Ishikawa (cell line): Measurements from ENCODE around the gene KDM1A.

ENCODE experiments used
- CEBPB ChIP-seq: IDR thresholded peaks from 2 replicates; pipeline ENCODE4 v1.6.1; 2012
- CREB1 ChIP-seq: IDR thresholded peaks from 2 replicates; pipeline ENCODE4 v1.6.1; 2012; ENCODE audit warnings: low read depth
- EGR1 ChIP-seq: IDR thresholded peaks from 2 replicates; pipeline ENCODE4 v1.6.1; 2012
- EP300 ChIP-seq: IDR thresholded peaks from 2 replicates; pipeline ENCODE4 v1.6.1; 2012; ENCODE audit warnings: borderline replicate concordance
- FOXM1 ChIP-seq: IDR thresholded peaks from 2 replicates; pipeline ENCODE4 v1.6.1; 2012; ENCODE audit warnings: low read depth, borderline replicate concordance
- MAX ChIP-seq: IDR thresholded peaks from 2 replicates; pipeline ENCODE4 v1.6.1; 2012
- NFIC ChIP-seq: IDR thresholded peaks from 2 replicates; pipeline ENCODE4 v1.6.1; 2012
- RAD21 ChIP-seq: IDR thresholded peaks from 2 replicates; pipeline ENCODE4 v1.6.1; 2012; ENCODE audit warnings: low read depth
- REST ChIP-seq: IDR thresholded peaks from 2 replicates; pipeline ENCODE4 v1.6.1; 2012; ENCODE audit warnings: low read depth, mild to moderate bottlenecking
- TAF1 ChIP-seq: IDR thresholded peaks from 2 replicates; pipeline ENCODE4 v1.6.1; 2012; ENCODE audit warnings: low read depth, mild to moderate bottlenecking
- TCF12 ChIP-seq: IDR thresholded peaks from 2 replicates; pipeline ENCODE4 v1.6.1; 2012; ENCODE audit warnings: low read depth
- TEAD4 ChIP-seq: IDR thresholded peaks from 2 replicates; pipeline ENCODE4 v1.6.1; 2012
- USF1 ChIP-seq: IDR thresholded peaks from 2 replicates; pipeline ENCODE4 v1.6.1; 2012
- YY1 ChIP-seq: IDR thresholded peaks from 2 replicates; pipeline ENCODE4 v1.6.1; 2012; ENCODE audit warnings: low read depth
- ZBTB7A ChIP-seq: IDR thresholded peaks from 2 replicates; pipeline ENCODE4 v1.6.1; 2012; ENCODE audit warnings: low read depth

KDM1A gene

GRCh38 chr1:23083714-23084480, 64.6 kb downstream of the KDM1A start:
- no peak for TF ChIP-seq NFIC
- no peak for TF ChIP-seq RAD21
- TF ChIP-seq MAX: no peak
- no peak for TF ChIP-seq EP300
- TF ChIP-seq TEAD4: no peak
- TF ChIP-seq FOXM1: no peak
- no peak for TF ChIP-seq CREB1
- no peak for TF ChIP-seq YY1
- no peak for TF ChIP-seq USF1

GRCh38 chr1:23084880-23085279, 65.6 kb downstream of the KDM1A start:
- no peak for TF ChIP-seq EP300
- TF ChIP-seq EGR1: no peak
- TF ChIP-seq ZBTB7A: no peak
- no peak for TF ChIP-seq TCF12
- TF ChIP-seq YY1: no peak
- TF ChIP-seq NFIC: no peak
- no peak for TF ChIP-seq TEAD4
- TF ChIP-seq RAD21: no peak

GRCh38 chr1:23085696-23086095, 66.4 kb downstream of the KDM1A start:
- TF ChIP-seq CEBPB (no peak), MAX (no peak), ZBTB7A (no peak), CREB1 (no peak), RAD21 (no peak), FOXM1 (no peak), TAF1 (no peak), NFIC (no peak), USF1 (no peak), EP300 (no peak), YY1 (no peak), REST (no peak), TCF12 (no peak), EGR1 (no peak), TEAD4 (no peak)

- TF ChIP-seq EGR1 (no peak), MAX (no peak), EP300 (no peak), RAD21 (no peak), CEBPB (no peak), TEAD4 (no peak), TAF1 (no peak)
These were observed 68.8 kb downstream of the KDM1A start for GRCh38 chr1:23088027-23088426.

GRCh38 chr1:23090056-23090455, 70.8 kb downstream of the KDM1A start:
- TF ChIP-seq USF1 (no peak), FOXM1 (no peak), TCF12 (no peak), ZBTB7A (no peak), TEAD4 (no peak), EP300 (no peak), RAD21 (no peak), CEBPB (no peak), MAX (no peak), REST (no peak), TAF1 (no peak), NFIC (no peak)
